Measurements from ENCODE around the gene FBXO15.

FBXO15 gene

GRCh38 chr18:74062037-74062436, 85.6 kb downstream of the FBXO15 start:
- DNase-seq (ENCODE audit: low spot score) = no peak

- DNase-seq (ENCODE audit: low spot score) = no peak
Measured at GRCh38 chr18:74060579-74060978, 87.1 kb downstream of the FBXO15 start.

DNA sequence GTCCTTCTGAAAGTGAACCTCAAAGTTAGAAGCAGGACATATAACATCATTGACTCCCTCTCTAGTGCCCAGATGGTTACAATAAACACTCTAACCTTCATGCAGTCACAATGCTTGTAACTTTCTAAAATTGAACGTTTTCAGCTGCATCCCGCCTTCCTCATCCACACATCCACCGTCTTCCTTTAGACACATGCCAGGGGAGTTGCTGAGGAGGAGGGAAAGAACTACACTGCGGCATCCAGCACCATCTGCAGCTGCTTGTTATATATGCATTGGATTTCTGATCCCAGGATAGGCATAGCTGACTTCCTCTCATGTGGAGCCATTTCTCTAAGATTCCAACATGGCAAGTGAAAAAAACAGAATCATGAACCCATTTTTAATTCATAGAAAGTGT, 96.8 kb downstream of the FBXO15 start:
- no peak for DNase-seq (ENCODE audit: low spot score)

DNA sequence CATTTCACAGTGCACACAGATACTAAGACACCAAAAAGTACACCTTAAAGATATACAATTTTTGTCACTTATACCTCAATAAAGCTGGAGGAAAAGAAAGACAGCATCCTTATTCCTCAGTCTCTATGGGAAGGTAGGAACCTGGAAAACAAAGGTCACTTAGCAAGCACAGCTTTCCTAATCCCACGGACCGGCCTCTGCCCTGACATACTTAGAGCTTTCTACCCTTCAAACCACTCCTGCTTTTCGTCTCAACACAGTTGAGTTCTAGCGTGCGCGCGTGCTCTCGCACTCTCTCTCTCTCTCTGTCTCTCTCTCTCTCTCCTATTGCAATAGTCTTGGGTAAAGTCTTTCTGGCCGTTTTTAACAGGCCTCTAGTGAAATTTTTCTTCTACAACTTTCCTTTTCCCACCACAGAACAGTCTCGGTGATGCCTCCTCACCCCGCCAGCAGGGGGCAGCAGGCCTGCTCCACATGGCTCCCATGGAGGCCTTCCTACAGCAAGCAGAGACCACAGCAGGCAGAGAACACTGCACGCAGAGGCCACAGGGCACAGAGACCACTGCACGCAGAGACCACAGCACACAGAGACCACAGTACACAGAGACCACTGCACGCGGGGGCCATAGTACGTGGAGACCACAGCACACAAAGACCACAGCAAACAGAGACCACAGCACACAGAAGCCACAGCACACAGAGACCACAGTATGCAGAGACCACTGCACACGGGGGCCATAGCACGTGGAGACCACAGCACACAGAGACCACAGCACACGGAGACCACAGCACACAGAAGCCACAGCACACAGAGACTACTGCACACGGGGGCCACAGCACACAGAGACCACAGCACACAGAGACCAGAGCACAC, 106.9 kb downstream of the FBXO15 start:
- no peak for DNase-seq (ENCODE audit: low spot score)

DNA sequence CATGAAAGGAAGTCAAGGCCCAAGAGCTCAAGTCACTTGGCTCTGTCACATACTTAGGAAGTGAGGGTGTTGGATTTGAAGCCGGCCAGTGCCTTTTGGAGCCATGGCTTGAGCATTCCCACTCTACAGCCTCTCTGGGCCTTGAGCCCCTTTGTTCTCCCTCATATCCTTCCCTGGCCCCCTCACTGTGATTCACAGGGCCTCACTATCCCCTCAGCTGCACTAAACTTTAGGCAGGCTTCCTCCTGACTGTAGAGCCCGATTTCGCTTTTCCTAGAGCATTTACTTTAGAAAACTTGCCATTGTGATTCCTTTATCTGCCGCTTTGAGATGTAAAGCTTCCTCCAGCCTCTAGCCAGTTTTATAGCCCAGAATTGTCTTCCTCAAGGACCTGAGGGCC, 107.6 kb downstream of the FBXO15 start:
- no peak for DNase-seq (ENCODE audit: low spot score)

DNA sequence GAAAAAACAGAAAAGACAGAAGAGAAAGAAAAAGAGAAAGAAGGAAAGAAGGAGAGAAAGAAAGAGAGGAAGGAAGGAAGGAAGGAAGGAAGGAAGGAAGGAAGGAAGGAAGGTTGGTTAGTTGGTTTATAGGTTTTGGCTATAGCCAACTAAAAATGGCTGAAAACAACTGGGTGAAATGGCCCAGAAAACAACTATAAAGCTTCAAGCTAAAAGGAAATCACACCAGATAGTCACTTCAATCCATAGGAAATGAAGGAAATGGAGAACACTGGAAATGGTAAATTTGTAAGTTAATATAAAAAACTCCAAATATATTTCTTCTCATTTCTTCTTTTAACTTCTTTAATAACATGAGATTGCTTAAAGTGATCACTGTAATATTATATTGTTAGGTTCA, 118.5 kb downstream of the FBXO15 start:
- no peak for DNase-seq (ENCODE audit: low spot score)
